MV-4-11 (cell line): ENCODE results near the gene RIBC1.
"Not testable (repeated sequence)": the region's sequence is repeated elsewhere in the genome, so short reads cannot be mapped to it uniquely, and the experiment has no call there.

Experiments
- DNase-seq: peaks from one replicate; lab custom pipeline; 2025; lab: John Stamatoyannopoulos, UW

RIBC1 gene

DNA sequence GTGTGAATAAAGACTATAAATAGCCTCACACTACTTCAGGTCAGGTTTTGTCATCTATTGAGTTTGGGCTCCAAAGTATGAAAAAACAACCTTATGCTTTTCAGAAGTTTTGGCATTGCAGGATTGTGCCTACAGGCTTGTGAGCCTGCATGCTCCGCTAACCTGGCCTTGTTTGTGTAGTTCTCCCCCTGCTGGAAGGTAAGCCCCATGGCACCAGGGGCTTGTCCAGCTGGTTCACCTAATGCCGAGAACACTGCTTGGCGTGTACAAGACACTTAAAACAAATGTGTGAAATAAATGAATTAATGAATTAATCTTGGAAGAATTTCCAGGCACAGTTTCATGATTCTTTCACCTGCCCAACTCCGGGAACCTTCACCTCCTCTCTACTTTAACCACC is 13.3 kb downstream of the RIBC1 start:
- DNase-seq = peak; percentile 56

DNA sequence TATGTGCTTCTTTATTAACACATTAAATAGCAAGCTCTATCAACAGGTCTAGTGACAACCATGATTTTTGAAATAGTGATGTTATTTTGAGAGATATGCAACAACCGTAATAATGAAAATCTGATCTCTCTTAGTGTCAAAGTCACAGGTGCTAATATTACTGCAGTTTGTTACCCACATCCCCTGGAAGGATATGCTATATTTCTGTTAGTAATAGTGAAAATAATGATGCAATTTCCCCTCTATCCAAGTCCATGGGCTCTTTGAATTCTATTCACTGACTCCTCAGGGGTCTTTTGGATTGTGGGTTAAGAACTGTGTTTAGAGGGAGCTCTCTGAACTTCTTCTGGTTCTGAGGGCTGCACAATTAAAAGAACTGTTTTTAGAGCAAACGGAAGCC is 14.5 kb downstream of the RIBC1 start:
- no peak for DNase-seq

DNA sequence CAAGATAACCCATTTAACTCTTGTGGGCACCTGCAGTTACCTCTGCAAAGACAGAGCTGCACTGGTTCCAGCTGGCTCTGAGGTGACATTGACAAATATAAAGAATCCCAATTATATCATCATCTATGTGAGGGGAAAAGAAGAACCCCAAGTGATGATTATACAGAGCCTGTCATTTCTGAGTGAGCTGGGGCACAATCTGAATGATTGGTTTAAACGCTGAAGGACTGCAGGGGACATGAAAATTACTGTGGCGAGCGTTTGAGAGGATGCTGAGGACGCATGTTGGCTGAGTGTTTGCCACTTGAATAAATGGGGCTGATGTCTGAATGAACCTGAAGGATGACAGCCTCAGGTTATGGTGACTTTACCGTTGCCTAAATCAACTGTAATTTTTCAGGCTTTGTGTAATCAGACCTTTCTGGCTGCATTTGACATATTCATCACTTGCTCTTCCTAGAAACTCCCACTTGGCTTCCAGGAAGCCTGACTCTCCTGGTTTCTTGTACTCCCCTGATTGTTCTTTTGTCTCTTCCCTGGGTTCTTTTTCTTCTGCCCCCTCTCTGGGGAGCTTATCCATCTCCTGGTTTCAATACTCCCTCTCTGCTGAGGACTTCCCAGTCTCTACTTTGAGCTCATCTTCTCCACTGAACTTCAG is 15.6 kb downstream of the RIBC1 start:
- no peak for DNase-seq

GRCh38 chrX:53438832-53439230 is 16.2 kb downstream of the RIBC1 start:
- DNase-seq = no peak

GRCh38 chrX:53440101-53440500 is 17.4 kb downstream of the RIBC1 start:
- DNase-seq = no peak

GRCh38 chrX:53440621-53441517 is 18.2 kb downstream of the RIBC1 start:
- DNase-seq = peak; percentile 82

DNA sequence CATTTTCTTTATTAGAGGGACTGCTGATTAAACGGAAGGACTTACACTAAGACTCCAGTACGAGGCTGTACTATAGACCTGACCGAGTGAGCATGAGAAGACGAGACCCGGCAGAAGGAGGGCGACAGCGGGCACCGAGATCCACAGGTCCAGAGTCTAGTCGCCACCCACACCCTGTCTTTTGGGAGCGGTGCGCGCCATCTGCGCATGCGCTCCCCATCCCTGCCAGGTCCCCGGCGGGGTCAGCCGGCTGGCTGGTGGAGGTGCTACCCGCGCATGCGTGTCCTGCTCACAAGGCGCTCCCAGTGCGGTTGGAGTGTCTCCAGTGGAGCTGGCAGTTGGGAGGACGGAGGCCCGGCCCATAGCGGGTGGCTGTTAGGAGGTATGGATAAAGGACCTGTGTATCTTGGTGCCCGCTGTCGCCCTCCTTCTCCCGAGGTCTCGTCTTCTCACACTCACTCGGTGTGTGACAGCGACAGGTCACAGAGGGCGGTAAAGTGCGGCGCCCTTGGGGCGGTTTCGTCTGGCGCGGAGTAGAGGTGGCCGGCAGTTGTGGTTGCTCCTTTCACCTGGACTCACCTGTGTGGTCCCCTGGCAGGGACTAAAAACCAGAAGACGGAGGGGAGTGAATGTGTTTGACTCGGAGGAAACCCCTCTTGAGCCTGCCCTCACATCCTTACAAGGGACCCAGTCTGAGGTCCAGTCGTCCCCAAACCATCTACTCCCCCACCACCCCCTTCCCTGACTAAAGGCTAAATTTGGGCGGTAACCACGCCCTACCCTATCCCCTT is 19.1 kb downstream of the RIBC1 start:
- DNase-seq = peak; percentile 73

- peak; percentile 76 for DNase-seq
These were observed 19.6 kb downstream of the RIBC1 start for GRCh38 chrX:53442322-53442631.

DNA sequence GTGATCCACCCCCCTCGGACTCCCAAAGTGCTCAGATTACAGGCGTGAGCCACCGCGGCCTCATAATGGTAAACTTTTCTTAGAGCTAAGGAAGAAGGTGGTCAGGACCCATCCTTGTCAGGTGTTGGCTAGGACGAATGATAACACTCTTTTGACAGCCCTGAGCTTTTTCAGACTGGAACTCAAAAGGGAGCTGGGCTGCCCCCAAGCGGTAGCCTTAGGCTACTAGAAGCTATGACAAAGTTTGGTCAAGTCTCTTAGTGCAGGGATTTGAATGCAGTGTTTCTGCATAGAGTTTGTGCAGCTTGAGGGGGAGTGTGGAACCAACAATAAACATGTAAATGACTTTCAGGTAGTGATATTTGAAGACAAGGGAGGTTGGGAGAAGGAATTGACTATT is 23.3 kb downstream of the RIBC1 start:
- DNase-seq = peak; percentile 34

- DNase-seq = no peak
These were observed 24.8 kb downstream of the RIBC1 start for GRCh38 chrX:53447441-53447840.

DNA sequence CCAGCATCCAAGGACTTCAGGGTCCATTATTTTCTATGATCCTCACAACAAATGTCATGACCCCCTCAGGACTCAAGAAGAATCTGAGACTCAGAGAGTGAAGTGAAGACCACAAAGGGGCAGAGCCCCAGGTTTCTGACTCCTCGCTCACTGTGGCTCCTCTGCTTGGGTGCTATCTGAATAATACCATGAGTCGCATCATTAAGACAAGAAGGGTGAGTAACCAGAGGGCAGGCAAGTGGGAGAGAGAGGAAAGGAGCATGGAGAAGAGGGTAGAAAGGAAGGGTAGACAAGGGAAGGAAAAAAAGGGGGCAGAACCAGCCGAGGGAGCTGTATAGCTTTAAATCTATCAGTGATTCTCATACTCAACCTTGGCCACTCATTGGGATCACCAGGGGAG is 27.0 kb downstream of the RIBC1 start:
- no peak for DNase-seq

GRCh38 chrX:53452812-53453211 is 30.1 kb downstream of the RIBC1 start:
- no peak for DNase-seq

GRCh38 chrX:53456254-53456653 is 33.6 kb downstream of the RIBC1 start:
- peak; percentile 46 for DNase-seq

DNA sequence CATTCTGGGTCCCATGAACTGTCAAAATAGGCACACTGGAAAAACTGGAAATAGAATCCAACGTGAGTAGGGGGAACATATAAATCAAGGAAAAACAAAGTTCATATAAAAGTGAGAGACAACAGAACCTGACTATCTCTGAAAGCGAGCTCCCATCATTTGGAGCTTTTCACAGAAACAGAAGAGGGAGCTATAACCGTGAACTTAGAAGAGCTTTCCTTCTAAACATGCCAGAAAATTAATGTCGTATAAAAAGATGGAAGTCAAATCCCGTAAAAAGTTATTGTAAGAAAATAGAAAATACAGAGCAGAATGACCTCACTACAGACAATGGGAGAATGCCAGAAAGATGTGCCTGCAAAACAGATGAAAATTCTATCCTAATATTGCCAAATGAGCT is 35.4 kb downstream of the RIBC1 start:
- DNase-seq = no peak

- not testable (repeated sequence) for DNase-seq
These were observed 46.0 kb downstream of the RIBC1 start for GRCh38 chrX:53468659-53469058.

- no peak for DNase-seq
These were observed 48.7 kb downstream of the RIBC1 start for GRCh38 chrX:53471346-53471745.

GRCh38 chrX:53474707-53475106 is 52.0 kb downstream of the RIBC1 start:
- DNase-seq = peak; percentile 91

DNA sequence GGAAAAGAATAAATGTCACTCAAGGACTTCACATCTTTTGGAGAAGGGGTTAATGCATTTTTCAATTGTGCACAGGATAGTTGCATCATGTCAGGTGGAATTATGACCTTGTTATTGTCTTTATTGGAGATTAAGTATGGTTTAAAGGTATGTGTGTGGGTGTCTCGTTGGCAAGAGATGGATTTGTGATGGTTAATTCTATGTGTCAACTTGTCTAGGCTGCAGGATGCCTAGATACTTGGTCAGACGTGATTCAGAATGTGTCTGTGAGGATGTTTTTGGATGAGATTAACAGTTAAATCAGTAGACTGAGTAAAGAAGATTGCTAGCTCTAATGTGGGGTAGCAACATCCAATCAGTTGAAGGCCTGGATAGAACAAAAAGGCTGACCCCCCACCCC is 53.7 kb downstream of the RIBC1 start:
- DNase-seq = no peak

GRCh38 chrX:53479301-53479700 is 56.6 kb downstream of the RIBC1 start:
- DNase-seq = peak; percentile 39
